ENCODE data around the gene ZDHHC7. TPM values are rescaled to one million over a fixed set of nuclear protein-coding genes. Genes with fewer than 3 reads are reported as not detected.

ZDHHC7 gene
- total and polyA plus RNA-seq, 4 donors, result 2.5 to 14.9 (median 12.1) TPM

- TF ChIP-seq REST (IDR thresholded peaks at IDR 0.05) (peak; percentile 78), MAX (IDR thresholded peaks at IDR 0.05) (no peak)
Observed at GRCh38 chr16:84933774-84934631, 77.3 kb downstream of the ZDHHC7 start (continued).

GRCh38 chr16:84932681-84933080 is 78.7 kb downstream of the ZDHHC7 start:
- H3K4me3 ChIP-seq (ENCODE audit: low read depth in 1 of 3, low read length in 3 of 3), result no peak overlapping the region
- peak overlapping the region; percentile 76 to 95 for H3K27ac ChIP-seq (ENCODE audit: low read depth in 1 of 2, low read length in 2 of 2)
- H3K9ac ChIP-seq (ENCODE audit: low read depth in 1 of 2, low read length in 2 of 2), result no peak overlapping the region
- 89% methylated on average over 5 of the region's 5 CpGs for WGBS
- no peak for TF ChIP-seq SP1 (IDR thresholded peaks at IDR 0.05)
- TF ChIP-seq FOXA1 (IDR thresholded peaks at IDR 0.05), result no peak
- no peak for TF ChIP-seq CTCF (IDR thresholded peaks at IDR 0.05; ENCODE audit: low read depth, low read length, missing input control)
- TF ChIP-seq REST (IDR thresholded peaks at IDR 0.05), result no peak
- no peak for TF ChIP-seq HNF4A (conservative IDR thresholded peaks at IDR 0.05)
- no peak for TF ChIP-seq JUND (IDR thresholded peaks at IDR 0.05)
- no peak for TF ChIP-seq HNF4G (IDR thresholded peaks at IDR 0.05)
- TF ChIP-seq GABPA (IDR thresholded peaks at IDR 0.05 in 1 of 2, conservative IDR thresholded peaks at IDR 0.05 in 1 of 2), result no peak
- TF ChIP-seq ATF3 (IDR thresholded peaks at IDR 0.05), result no peak
- no peak for TF ChIP-seq YY1 (IDR thresholded peaks at IDR 0.05)
- no peaks in the 10 kb centered on the region for H3K27me3 ChIP-seq (ENCODE audit: control insufficient read depth in 4 of 4, insufficient read depth in 4 of 4, low read length in 3 of 4)
- H3K9me3 ChIP-seq (ENCODE audit: control insufficient read depth in 4 of 4, low read length in 3 of 4), result no peaks in the 10 kb centered on the region
- H3K4me1 ChIP-seq (ENCODE audit: control insufficient read depth in 4 of 4, insufficient read depth in 4 of 4, low read length in 3 of 4), result peaks cover 9 to 16% (median 11%) of the 10 kb centered on the region in 4 donors
- no peak for DNase-seq (ENCODE audit: low spot score)
- no peaks in the 10 kb centered on the region for H3K36me3 ChIP-seq (ENCODE audit: control insufficient read depth in 4 of 4, insufficient read depth in 3 of 4, low read depth in 1 of 4, low read length in 3 of 4)

All from liver (tissue), 9 donors.